Measurements from ENCODE around the gene SEC14L5.

The SEC14L5 gene

GRCh38 chr16:4984174-4984990 is 26.3 kb downstream of the SEC14L5 start:
- no peak for DNase-seq

- no peak for DNase-seq
Observed at GRCh38 chr16:4987250-4987579, 29.1 kb downstream of the SEC14L5 start.

- no peak for DNase-seq
Observed at GRCh38 chr16:4987580-4988374, 29.6 kb downstream of the SEC14L5 start.

- DNase-seq, result no peak
Observed at GRCh38 chr16:4988647-4989046, 30.5 kb downstream of the SEC14L5 start.

GRCh38 chr16:4989391-4990006 is 31.4 kb downstream of the SEC14L5 start:
- DNase-seq, result no peak

- no peak for DNase-seq
Observed at GRCh38 chr16:4990415-4990814, 32.3 kb downstream of the SEC14L5 start.

GRCh38 chr16:4991754-4992153 is 33.6 kb downstream of the SEC14L5 start:
- DNase-seq, result no peak

GRCh38 chr16:4994719-4995434 is 36.7 kb downstream of the SEC14L5 start:
- DNase-seq, result peak in 32 of 51 donors; percentile 18 to 80 (median 56)

- DNase-seq, result no peak
Observed at GRCh38 chr16:5000573-5001001, 42.5 kb downstream of the SEC14L5 start.

GRCh38 chr16:5001571-5001970 is 43.4 kb downstream of the SEC14L5 start:
- DNase-seq, result peak in 1 of 51 donors; percentile 49

- DNase-seq, result no peak
Observed at GRCh38 chr16:5001986-5002385, 43.9 kb downstream of the SEC14L5 start.

- DNase-seq, result no peak
Observed at GRCh38 chr16:5002699-5003143, 44.6 kb downstream of the SEC14L5 start.

GRCh38 chr16:5003211-5003610 is 45.1 kb downstream of the SEC14L5 start:
- DNase-seq, result no peak

- DNase-seq, result no peak
Observed at GRCh38 chr16:5003828-5004227, 45.7 kb downstream of the SEC14L5 start.

GRCh38 chr16:5004311-5004710 is 46.2 kb downstream of the SEC14L5 start:
- no peak for DNase-seq

- DNase-seq, result no peak
Observed at GRCh38 chr16:5005916-5006315, 47.8 kb downstream of the SEC14L5 start.

GRCh38 chr16:5006348-5007193 is 48.4 kb downstream of the SEC14L5 start:
- peak in 1 of 51 donors; percentile 52 for DNase-seq

GRCh38 chr16:5007256-5007655 is 49.1 kb downstream of the SEC14L5 start:
- DNase-seq, result no peak

GRCh38 chr16:5008311-5008731 is 50.2 kb downstream of the SEC14L5 start:
- no peak for DNase-seq

- DNase-seq, result no peak
Observed at GRCh38 chr16:5010576-5011329, 52.6 kb downstream of the SEC14L5 start.
